Activated naive CD4-positive, alpha-beta T cell treated with anti-CD3 and anti-CD28 coated beads, Interleukin-2, amount 10 ng/mL, durations not matched to agents 7 days and 5 days (primary cell): ENCODE measurements around the gene ZNF275.

Experiments
- CTCF ChIA-PET: fragments of 350-600 bp; sonication (Branson Sonifier 250); formaldehyde crosslinking; loops from one replicate; lab custom pipeline; 2021; ENCODE audit warnings: antibody characterized with exemption; lab: Charles Lee
- DNase-seq: peaks from one replicate; pipeline ENCODE4 v3.0.0-alpha.2; 2020
- H3K27ac Mint-ChIP-seq: one replicate; pipeline ENCODE4 v1.8.0; 2021; ENCODE audit warnings: mild to moderate bottlenecking, moderate library complexity, mixed read lengths
- H3K27me3 Mint-ChIP-seq: one replicate; pipeline ENCODE4 v1.8.0; 2021; ENCODE audit warnings: mild to moderate bottlenecking, mixed read lengths
- H3K36me3 Mint-ChIP-seq: one replicate; pipeline ENCODE4 v1.8.0; 2021; ENCODE audit warnings: mixed read lengths
- H3K4me1 Mint-ChIP-seq: one replicate; pipeline ENCODE4 v1.8.0; 2021; ENCODE audit warnings: mixed read lengths
- H3K4me3 Mint-ChIP-seq: one replicate; pipeline ENCODE4 v1.8.0; 2021; ENCODE audit warnings: mild to moderate bottlenecking, moderate library complexity, mixed read lengths
- H3K9me3 Mint-ChIP-seq: one replicate; pipeline ENCODE4 v1.8.0; 2021; ENCODE audit warnings: mixed read lengths

The ZNF275 gene

GRCh38 chrX:153334654-153335295 is 822 bp downstream of the ZNF275 start:
- CTCF ChIA-PET, result no interaction called here
- H3K9me3 Mint-ChIP-seq, result peaks cover 5% of the 10 kb centered on the region
- H3K27me3 Mint-ChIP-seq, result peaks cover 12% of the 10 kb centered on the region
- peaks cover 54% of the 10 kb centered on the region for H3K4me1 Mint-ChIP-seq
- peaks cover 35% of the 10 kb centered on the region for H3K36me3 Mint-ChIP-seq
- DNase-seq, result no peak
- H3K4me3 Mint-ChIP-seq, result peak overlapping the region; percentile 82
- peak overlapping the region; percentile 82 for H3K27ac Mint-ChIP-seq

- DNase-seq, result no peak
- Mint-ChIP-seq H3K4me3 (peak overlapping the region; percentile 82), H3K9me3 (peaks cover 5% of the 10 kb centered on the region), H3K27ac (peak overlapping the region; percentile 83), H3K36me3 (peaks cover 49% of the 10 kb centered on the region), H3K27me3 (peaks cover 4% of the 10 kb centered on the region), H3K4me1 (peaks cover 69% of the 10 kb centered on the region)
- CTCF ChIA-PET, result no interaction called here
These were observed 2.4 kb downstream of the ZNF275 start for GRCh38 chrX:153336121-153336894.

GRCh38 chrX:153336988-153337387 is 3.0 kb downstream of the ZNF275 start:
- H3K27ac Mint-ChIP-seq, result peak overlapping the region; percentile 74
- H3K4me1 Mint-ChIP-seq, result peaks cover 76% of the 10 kb centered on the region
- H3K9me3 Mint-ChIP-seq, result peaks cover 12% of the 10 kb centered on the region
- H3K36me3 Mint-ChIP-seq, result peaks cover 56% of the 10 kb centered on the region
- H3K4me3 Mint-ChIP-seq, result peak overlapping the region; percentile 82
- peaks cover 4% of the 10 kb centered on the region for H3K27me3 Mint-ChIP-seq
- DNase-seq, result no peak
- CTCF ChIA-PET, result no interaction called here

- Mint-ChIP-seq H3K4me3 (peak overlapping the region; percentile 82), H3K27ac (peak overlapping the region; percentile 84), H3K4me1 (peaks cover 89% of the 10 kb centered on the region), H3K27me3 (peaks cover under 1% of the 10 kb centered on the region), H3K36me3 (peaks cover 69% of the 10 kb centered on the region), H3K9me3 (peaks cover 15% of the 10 kb centered on the region)
- CTCF ChIA-PET, result no interaction called here
- DNase-seq, result no peak
These were observed 4.9 kb downstream of the ZNF275 start for GRCh38 chrX:153338836-153339235.

- H3K36me3 Mint-ChIP-seq, result peaks cover 77% of the 10 kb centered on the region
These were observed 5.7 kb downstream of the ZNF275 start for GRCh38 chrX:153339662-153340061.

GRCh38 chrX:153340111-153340510 is 6.2 kb downstream of the ZNF275 start:
- Mint-ChIP-seq H3K4me1 (peaks cover 95% of the 10 kb centered on the region), H3K9me3 (peaks cover 15% of the 10 kb centered on the region), H3K27me3 (no peaks in the 10 kb centered on the region), H3K4me3 (no peak overlapping the region), H3K36me3 (peaks cover 81% of the 10 kb centered on the region), H3K27ac (no peak overlapping the region)
- no peak for DNase-seq
- CTCF ChIA-PET, result no interaction called here

More at GRCh38 chrX:153339662-153340061, 5.7 kb downstream of the ZNF275 start:
- no peak for DNase-seq
- Mint-ChIP-seq H3K27me3 (no peaks in the 10 kb centered on the region), H3K27ac (peak overlapping the region; percentile 49), H3K4me3 (no peak overlapping the region), H3K4me1 (peaks cover 97% of the 10 kb centered on the region), H3K9me3 (peaks cover 15% of the 10 kb centered on the region)
- CTCF ChIA-PET, result no interaction called here

- Mint-ChIP-seq H3K27me3 (no peaks in the 10 kb centered on the region), H3K36me3 (peaks cover 81% of the 10 kb centered on the region)
These were observed 9.0 kb downstream of the ZNF275 start for GRCh38 chrX:153342762-153343558.

GRCh38 chrX:153343674-153344073 is 9.7 kb downstream of the ZNF275 start:
- DNase-seq, result no peak
- CTCF ChIA-PET, result no interaction called here
- Mint-ChIP-seq H3K36me3 (peaks cover 80% of the 10 kb centered on the region), H3K27ac (peak overlapping the region; percentile 95), H3K27me3 (no peaks in the 10 kb centered on the region), H3K4me3 (peak overlapping the region; percentile 56), H3K9me3 (peaks cover 15% of the 10 kb centered on the region), H3K4me1 (peaks cover 60% of the 10 kb centered on the region)

More at GRCh38 chrX:153342762-153343558, 9.0 kb downstream of the ZNF275 start:
- peaks cover 67% of the 10 kb centered on the region for H3K4me1 Mint-ChIP-seq
- peak overlapping the region; percentile 95 for H3K27ac Mint-ChIP-seq
- CTCF ChIA-PET, result no interaction called here
- peak overlapping the region; percentile 56 for H3K4me3 Mint-ChIP-seq
- no peak for DNase-seq
- peaks cover 15% of the 10 kb centered on the region for H3K9me3 Mint-ChIP-seq

- Mint-ChIP-seq H3K4me1 (peaks cover 27% of the 10 kb centered on the region), H3K36me3 (peaks cover 66% of the 10 kb centered on the region), H3K27ac (no peak overlapping the region), H3K4me3 (no peak overlapping the region), H3K9me3 (no peaks in the 10 kb centered on the region), H3K27me3 (no peaks in the 10 kb centered on the region)
- CTCF ChIA-PET, result no interaction called here
- no peak for DNase-seq
These were observed 13.6 kb downstream of the ZNF275 start for GRCh38 chrX:153347530-153347929.

GRCh38 chrX:153348421-153348820 is 14.5 kb downstream of the ZNF275 start:
- CTCF ChIA-PET, result no interaction called here
- no peak for DNase-seq
- Mint-ChIP-seq H3K36me3 (peaks cover 62% of the 10 kb centered on the region), H3K9me3 (no peaks in the 10 kb centered on the region), H3K4me1 (peaks cover 18% of the 10 kb centered on the region), H3K4me3 (no peak overlapping the region), H3K27ac (peak overlapping the region; percentile 45), H3K27me3 (no peaks in the 10 kb centered on the region)

GRCh38 chrX:153349952-153350351 is 16.0 kb downstream of the ZNF275 start:
- no peak overlapping the region for H3K27ac Mint-ChIP-seq
- H3K4me1 Mint-ChIP-seq, result peaks cover 5% of the 10 kb centered on the region
- H3K36me3 Mint-ChIP-seq, result peaks cover 51% of the 10 kb centered on the region
- CTCF ChIA-PET, result no interaction called here
- DNase-seq, result no peak
- no peaks in the 10 kb centered on the region for H3K9me3 Mint-ChIP-seq
- H3K27me3 Mint-ChIP-seq, result no peaks in the 10 kb centered on the region
- no peak overlapping the region for H3K4me3 Mint-ChIP-seq

GRCh38 chrX:153351981-153352380 is 18.0 kb downstream of the ZNF275 start:
- CTCF ChIA-PET, result no interaction called here
- Mint-ChIP-seq H3K27ac (no peak overlapping the region), H3K36me3 (peaks cover 36% of the 10 kb centered on the region), H3K4me1 (peaks cover 4% of the 10 kb centered on the region), H3K27me3 (no peaks in the 10 kb centered on the region), H3K9me3 (peaks cover 3% of the 10 kb centered on the region), H3K4me3 (no peak overlapping the region)
- no peak for DNase-seq

- H3K27me3 Mint-ChIP-seq, result no peaks in the 10 kb centered on the region
- H3K9me3 Mint-ChIP-seq, result peaks cover 8% of the 10 kb centered on the region
- no peak overlapping the region for H3K27ac Mint-ChIP-seq
- peaks cover 4% of the 10 kb centered on the region for H3K4me1 Mint-ChIP-seq
- CTCF ChIA-PET, result no interaction called here
- peaks cover 37% of the 10 kb centered on the region for H3K36me3 Mint-ChIP-seq
- no peak for DNase-seq
- no peak overlapping the region for H3K4me3 Mint-ChIP-seq
These were observed 18.9 kb downstream of the ZNF275 start for GRCh38 chrX:153352858-153353257.

- Mint-ChIP-seq H3K4me1 (peaks cover 4% of the 10 kb centered on the region), H3K4me3 (no peak overlapping the region), H3K9me3 (peaks cover 8% of the 10 kb centered on the region), H3K36me3 (peaks cover 33% of the 10 kb centered on the region), H3K27ac (no peak overlapping the region), H3K27me3 (no peaks in the 10 kb centered on the region)
- CTCF ChIA-PET, result no interaction called here
- DNase-seq, result no peak
These were observed 19.5 kb downstream of the ZNF275 start for GRCh38 chrX:153353416-153353815.
